Measurements from ENCODE around the gene EFCAB6. TPM values are rescaled to one million over a fixed set of nuclear protein-coding genes. Genes with fewer than 3 reads are reported as not detected.

The EFCAB6 gene
- total RNA-seq, 1 donor from 2014 or later: 3.6 TPM

- Histone ChIP-seq H3K27ac (no peak overlapping the region), H3K9me3 (no peaks in the 10 kb centered on the region), H3K36me3 (no peaks in the 10 kb centered on the region), H3K4me1 (no peaks in the 10 kb centered on the region), H3K27me3 (no peaks in the 10 kb centered on the region), H3K4me3 (no peak overlapping the region)
- intact Hi-C loops (cut with DNase I): no loop called here
- no peak for DNase-seq
- no peak for ATAC-seq
- TF ChIP-seq, protein P1, sequence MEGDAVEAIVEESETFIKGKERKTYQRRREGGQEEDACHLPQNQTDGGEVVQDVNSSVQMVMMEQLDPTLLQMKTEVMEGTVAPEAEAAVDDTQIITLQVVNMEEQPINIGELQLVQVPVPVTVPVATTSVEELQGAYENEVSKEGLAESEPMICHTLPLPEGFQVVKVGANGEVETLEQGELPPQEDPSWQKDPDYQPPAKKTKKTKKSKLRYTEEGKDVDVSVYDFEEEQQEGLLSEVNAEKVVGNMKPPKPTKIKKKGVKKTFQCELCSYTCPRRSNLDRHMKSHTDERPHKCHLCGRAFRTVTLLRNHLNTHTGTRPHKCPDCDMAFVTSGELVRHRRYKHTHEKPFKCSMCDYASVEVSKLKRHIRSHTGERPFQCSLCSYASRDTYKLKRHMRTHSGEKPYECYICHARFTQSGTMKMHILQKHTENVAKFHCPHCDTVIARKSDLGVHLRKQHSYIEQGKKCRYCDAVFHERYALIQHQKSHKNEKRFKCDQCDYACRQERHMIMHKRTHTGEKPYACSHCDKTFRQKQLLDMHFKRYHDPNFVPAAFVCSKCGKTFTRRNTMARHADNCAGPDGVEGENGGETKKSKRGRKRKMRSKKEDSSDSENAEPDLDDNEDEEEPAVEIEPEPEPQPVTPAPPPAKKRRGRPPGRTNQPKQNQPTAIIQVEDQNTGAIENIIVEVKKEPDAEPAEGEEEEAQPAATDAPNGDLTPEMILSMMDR (IDR thresholded peaks at IDR 0.05): no peak
Observed at GRCh38 chr22:43515902-43516301, 296.2 kb downstream of the EFCAB6 start.

DNA sequence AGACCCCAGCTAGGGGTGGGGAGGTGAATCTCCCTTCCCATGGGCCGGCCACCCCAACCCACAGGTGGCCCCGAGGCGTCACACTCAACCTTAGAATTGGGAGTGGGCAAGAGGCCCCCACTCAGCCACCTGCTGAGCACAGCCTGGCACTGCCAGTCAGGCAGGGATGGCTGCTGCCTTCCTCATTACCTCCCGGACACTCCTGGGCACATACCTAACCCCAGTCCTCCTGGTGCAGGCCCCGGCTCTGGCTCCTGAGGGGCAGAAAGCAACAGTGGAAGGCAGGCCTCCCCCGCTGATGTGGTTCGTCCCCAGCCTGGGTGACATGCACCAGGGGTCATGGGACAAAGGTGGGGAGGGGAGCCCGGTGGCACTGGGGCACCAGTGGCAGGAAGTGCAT, 296.7 kb downstream of the EFCAB6 start:
- DNase-seq: no peak
- Histone ChIP-seq H3K9me3 (no peaks in the 10 kb centered on the region), H3K4me1 (no peaks in the 10 kb centered on the region), H3K27me3 (no peaks in the 10 kb centered on the region), H3K4me3 (no peak overlapping the region), H3K36me3 (no peaks in the 10 kb centered on the region), H3K27ac (no peak overlapping the region)
- intact Hi-C loops (cut with DNase I): no loop called here
- no peak for ATAC-seq
- TF ChIP-seq, protein P1 (IDR thresholded peaks at IDR 0.05): no peak

DNA sequence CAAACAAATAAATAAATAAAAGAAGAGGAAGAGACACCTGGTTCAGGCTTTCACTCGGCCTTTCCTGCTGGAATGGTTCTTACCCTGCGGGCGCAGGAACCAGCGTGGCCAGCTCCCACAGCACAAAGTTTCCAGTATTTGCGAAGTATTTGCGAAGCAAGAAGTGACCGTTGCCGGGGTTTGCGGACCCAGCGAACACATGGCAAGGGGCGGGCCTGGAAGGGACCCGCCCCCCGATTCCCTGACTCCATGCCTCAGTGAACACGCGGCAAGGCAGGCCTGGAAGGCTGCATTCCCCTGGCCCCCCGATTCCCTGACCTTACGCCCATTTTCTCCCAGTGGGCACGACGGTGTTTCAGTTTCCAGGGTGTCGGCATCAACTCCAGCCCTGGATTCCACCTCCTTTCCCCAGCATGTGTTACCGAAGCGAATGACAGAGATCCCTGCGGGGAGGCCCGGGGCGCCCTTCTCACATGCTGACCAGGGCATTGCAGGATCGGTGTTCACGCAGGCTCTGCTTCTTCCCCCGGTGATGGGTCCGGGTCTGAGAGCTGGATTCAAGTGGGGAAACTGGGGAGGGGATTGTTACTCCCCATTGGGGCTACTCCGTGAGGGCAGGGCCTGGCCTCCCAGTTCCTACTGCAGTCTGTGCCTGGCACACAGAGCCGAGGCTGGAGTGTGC, 297.5 kb downstream of the EFCAB6 start:
- H3K4me3 ChIP-seq: no peak overlapping the region
- ATAC-seq: no peak

DNA sequence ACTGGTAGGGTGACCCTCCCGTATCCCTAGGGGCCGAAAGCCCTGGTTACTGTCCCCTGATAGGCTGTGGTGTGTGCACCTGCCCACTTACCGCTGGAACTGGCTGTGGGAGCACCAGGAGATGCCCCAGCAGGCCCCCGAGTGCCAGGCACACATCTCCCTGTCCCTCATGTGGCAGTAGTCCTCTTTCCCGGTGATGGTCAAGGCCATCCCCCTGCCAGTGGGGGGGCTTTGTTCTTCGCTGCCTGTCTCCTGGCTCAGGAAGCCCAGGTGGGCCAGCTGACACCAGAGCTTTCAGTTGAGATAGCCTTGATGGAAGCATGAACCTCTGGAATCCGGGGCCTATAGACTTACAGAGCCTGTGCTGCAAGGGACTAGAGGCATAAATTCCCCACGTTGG, 299.8 kb downstream of the EFCAB6 start:
- no peak overlapping the region for H3K4me3 ChIP-seq
- DNase-seq: no peak
- H3K27ac ChIP-seq: no peak overlapping the region
- no peaks in the 10 kb centered on the region for H3K9me3 ChIP-seq
- ATAC-seq: no peak
- no peaks in the 10 kb centered on the region for H3K27me3 ChIP-seq
- no peaks in the 10 kb centered on the region for H3K4me1 ChIP-seq
- TF ChIP-seq, protein P1 (IDR thresholded peaks at IDR 0.05): no peak
- intact Hi-C loops (cut with DNase I): no loop called here
- no peaks in the 10 kb centered on the region for H3K36me3 ChIP-seq

More for the DNA sequence above, 297.5 kb downstream of the EFCAB6 start:
- intact Hi-C loops (cut with DNase I): no loop called here
- Histone ChIP-seq H3K36me3 (no peaks in the 10 kb centered on the region), H3K27ac (no peak overlapping the region), H3K9me3 (no peaks in the 10 kb centered on the region), H3K27me3 (no peaks in the 10 kb centered on the region), H3K4me1 (no peaks in the 10 kb centered on the region)
- TF ChIP-seq, protein P1 (IDR thresholded peaks at IDR 0.05): no peak
- DNase-seq: no peak

GRCh38 chr22:43511276-43511910, 300.7 kb downstream of the EFCAB6 start:
- TF ChIP-seq, protein P1 (IDR thresholded peaks at IDR 0.05): no peak
- Histone ChIP-seq H3K4me3 (no peak overlapping the region), H3K9me3 (no peaks in the 10 kb centered on the region), H3K36me3 (no peaks in the 10 kb centered on the region), H3K4me1 (no peaks in the 10 kb centered on the region), H3K27me3 (no peaks in the 10 kb centered on the region), H3K27ac (no peak overlapping the region)
- no peak for DNase-seq
- intact Hi-C loops (cut with DNase I): no loop called here
- ATAC-seq: no peak

All from upper lobe of right lung (tissue), 1 donor.